Neural progenitor cell (in vitro differentiated cells): ENCODE measurements around the gene TRIM46. TPM values are rescaled to one million over a fixed set of nuclear protein-coding genes. Genes with fewer than 3 reads are reported as not detected.

Experiments used
- DNase-seq: peaks from one replicate; pipeline ENCODE4 v3.0.0-alpha.2; 2016; ENCODE audit warnings: low spot score
- H2AFZ ChIP-seq: fragments of 200-600 bp; sonication (generic); replicated peaks from 2 replicates; pipeline ENCODE4 v1.6.1; 2016; ENCODE audit warnings: antibody characterized with exemption
- H3F3A ChIP-seq: fragments of 200-600 bp; sonication (generic); 2 replicates; pipeline ENCODE4 v1.6.1; 2016; ENCODE audit warnings: antibody characterized with exemption, low read depth
- H3K27ac ChIP-seq: fragments of 200-600 bp; sonication (generic); 2 replicates; pipeline ENCODE4 v1.5.1; 2016; ENCODE audit warnings: mild to moderate bottlenecking
- H3K27me3 ChIP-seq: fragments of 200-600 bp; sonication (generic); 2 replicates; pipeline ENCODE4 v1.6.1; 2016; ENCODE audit warnings: mild to moderate bottlenecking, moderate library complexity
- H3K36me3 ChIP-seq: fragments of 200-600 bp; sonication (generic); 2 replicates; pipeline ENCODE4 v1.5.1; 2016
- H3K4me1 ChIP-seq: fragments of 200-600 bp; sonication (generic); 2 replicates; pipeline ENCODE4 v1.6.1; 2016; ENCODE audit warnings: mixed run types
- H3K4me2 ChIP-seq: fragments of 200-600 bp; sonication (generic); 2 replicates; pipeline ENCODE4 v1.6.1; 2016
- H3K4me3 ChIP-seq: fragments of 200-600 bp; sonication (generic); 2 replicates; pipeline ENCODE4 v1.5.1; 2016
- H3K79me2 ChIP-seq: fragments of 200-600 bp; sonication (generic); 2 replicates; pipeline ENCODE4 v1.6.1; 2016; ENCODE audit warnings: low read depth
- H3K9ac ChIP-seq: fragments of 200-600 bp; sonication (generic); 2 replicates; pipeline ENCODE4 v1.6.1; 2016
- H3K9me3 ChIP-seq: fragments of 200-600 bp; sonication (generic); 2 replicates; pipeline ENCODE4 v1.5.1; 2016; ENCODE audit warnings: low read depth
- H4K20me1 ChIP-seq: fragments of 200-600 bp; sonication (generic); 2 replicates; pipeline ENCODE4 v1.6.1; 2016; ENCODE audit warnings: low read depth
- H3K27ac Mint-ChIP-seq: 3 replicates; pipeline ENCODE4 v1.8.0; 2021; ENCODE audit warnings: mixed read lengths
- H3K27me3 Mint-ChIP-seq: 2 replicates; pipeline ENCODE4 v1.8.0; 2022; ENCODE audit warnings: low read depth, mild to moderate bottlenecking, inconsistent platforms, moderate library complexity, mixed read lengths; ENCODE audit not compliant: insufficient read depth
- H3K36me3 Mint-ChIP-seq: 3 replicates; pipeline ENCODE4 v1.8.0; 2021; ENCODE audit warnings: mixed read lengths
- H3K4me1 Mint-ChIP-seq: 3 replicates; pipeline ENCODE4 v1.8.0; 2021; ENCODE audit warnings: mixed read lengths
- H3K4me3 Mint-ChIP-seq: 3 replicates; pipeline ENCODE4 v1.8.0; 2021; ENCODE audit warnings: mild to moderate bottlenecking, moderate library complexity, mixed read lengths
- H3K9me3 Mint-ChIP-seq: 3 replicates; pipeline ENCODE4 v1.8.0; 2020; ENCODE audit warnings: mixed read lengths
- CTCF ChIP-seq: fragments of 200-600 bp; sonication (generic); IDR thresholded peaks from 2 replicates; pipeline ENCODE4 v1.5.1; 2017; ENCODE audit warnings: antibody characterized with exemption, mild to moderate bottlenecking
- EZH2 ChIP-seq: fragments of 200-600 bp; sonication (generic); IDR thresholded peaks from 2 replicates; pipeline ENCODE4 v1.6.1; 2017; ENCODE audit warnings: antibody characterized with exemption, mild to moderate bottlenecking, moderate library complexity
- EZH2phosphoT487 ChIP-seq: fragments of 200-600 bp; sonication (generic); IDR thresholded peaks from 2 replicates; pipeline ENCODE4 v1.6.1; 2017; ENCODE audit warnings: antibody characterized with exemption
- total RNA-seq: library from RNA; depleted of rRNA; stranded (reverse); fragments of >200 nt; gene quantifications from 2 replicates; pipeline ENCODE4 v1.2.3, GENCODE V29; 2015; ENCODE audit warnings: low replicate concordance

Gene TRIM46
- total RNA-seq, 1 donor from 2014 or later: 3.9 TPM

GRCh38 chr1:155125946-155126555, 47.6 kb upstream of the TRIM46 start:
- Histone ChIP-seq H2AFZ (peak overlapping the region; percentile 80), H3F3A (peaks cover 39% of the 10 kb centered on the region), H3K36me3 (no peaks in the 10 kb centered on the region), H3K9ac (no peak overlapping the region), H3K27ac (no peak overlapping the region), H3K4me3 (peak overlapping the region; percentile 64), H4K20me1 (peaks cover 13% of the 10 kb centered on the region), H3K27me3 (peaks cover 95% of the 10 kb centered on the region), H3K9me3 (no peaks in the 10 kb centered on the region), H3K4me2 (peak overlapping the region; percentile 95), H3K4me1 (peaks cover 59% of the 10 kb centered on the region), H3K79me2 (no peaks in the 10 kb centered on the region)
- TF ChIP-seq EZH2: peak; percentile 43
- peak; percentile 50 for TF ChIP-seq EZH2phosphoT487
- no peak for TF ChIP-seq CTCF
- Mint-ChIP-seq H3K9me3 (no peaks in the 10 kb centered on the region), H3K4me1 (peaks cover 47% of the 10 kb centered on the region), H3K27ac (no peak overlapping the region), H3K4me3 (peak overlapping the region; percentile 90), H3K27me3 (peaks cover 59% of the 10 kb centered on the region), H3K36me3 (no peaks in the 10 kb centered on the region)
- DNase-seq: peak; percentile 70

GRCh38 chr1:155126556-155127104, 47.0 kb upstream of the TRIM46 start:
- Histone ChIP-seq H3K9me3 (no peaks in the 10 kb centered on the region), H3F3A (peaks cover 39% of the 10 kb centered on the region), H3K79me2 (no peaks in the 10 kb centered on the region), H3K9ac (no peak overlapping the region), H3K27ac (no peak overlapping the region), H4K20me1 (peaks cover 13% of the 10 kb centered on the region), H3K27me3 (peaks cover 90% of the 10 kb centered on the region), H3K4me2 (peak overlapping the region; percentile 95), H3K4me1 (peaks cover 59% of the 10 kb centered on the region), H2AFZ (peak overlapping the region; percentile 80), H3K36me3 (no peaks in the 10 kb centered on the region), H3K4me3 (peak overlapping the region; percentile 64)
- TF ChIP-seq EZH2: peak; percentile 37
- no peak for TF ChIP-seq EZH2phosphoT487
- TF ChIP-seq CTCF: no peak
- no peak overlapping the region for H3K27ac Mint-ChIP-seq
- peak overlapping the region; percentile 90 for H3K4me3 Mint-ChIP-seq
- no peaks in the 10 kb centered on the region for H3K9me3 Mint-ChIP-seq
- DNase-seq: peak; percentile 63
- peaks cover 56% of the 10 kb centered on the region for H3K27me3 Mint-ChIP-seq
- peaks cover 48% of the 10 kb centered on the region for H3K4me1 Mint-ChIP-seq
- no peaks in the 10 kb centered on the region for H3K36me3 Mint-ChIP-seq

- Histone ChIP-seq H3K4me2 (peak within 1 kb of the TSS; percentile 95), H3F3A (peaks cover 39% of the 10 kb centered on the region), H3K4me1 (peaks cover 59% of the 10 kb centered on the region), H4K20me1 (peaks cover 13% of the 10 kb centered on the region), H3K4me3 (peak within 1 kb of the TSS; percentile 64), H3K27me3 (peaks cover 85% of the 10 kb centered on the region), H3K27ac (no peak within 1 kb of the TSS), H3K9me3 (no peaks in the 10 kb centered on the region), H3K79me2 (no peaks in the 10 kb centered on the region), H3K36me3 (no peaks in the 10 kb centered on the region), H2AFZ (no peak within 1 kb of the TSS), H3K9ac (no peak within 1 kb of the TSS)
- peaks cover 56% of the 10 kb centered on the region for H3K27me3 Mint-ChIP-seq
- DNase-seq: peak; percentile 78
- H3K4me1 Mint-ChIP-seq: peaks cover 51% of the 10 kb centered on the region
- H3K36me3 Mint-ChIP-seq: no peaks in the 10 kb centered on the region
- peak within 1 kb of the TSS; percentile 90 for H3K4me3 Mint-ChIP-seq
- H3K9me3 Mint-ChIP-seq: no peaks in the 10 kb centered on the region
- no peak within 1 kb of the TSS for H3K27ac Mint-ChIP-seq
- peak; percentile 48 for TF ChIP-seq EZH2phosphoT487
- no peak for TF ChIP-seq CTCF
- peak; percentile 39 for TF ChIP-seq EZH2
Observed at GRCh38 chr1:155127105-155127966, 46.3 kb upstream of the TRIM46 start, which contains the start of gene EFNA1. TSS of gene EFNA1 (plus strand) at chr1:155127876. CDS start at chr1:155127978, 102 bp downstream.
